Psoas muscle (tissue), 8 donors: ENCODE data around the gene TCF25. TPM values are rescaled to one million over a fixed set of nuclear protein-coding genes. Genes with fewer than 3 reads are reported as not detected.

Source experiments
- ATAC-seq, 4 donors: fragments of 200-7000 bp; cut with Tn5 transposase; one replicate each; pipeline ENCODE4 v1.9.1; 2020; ENCODE audit warnings: moderate library complexity in 3 of 4, mild to moderate bottlenecking in 2 of 4
- DNase-seq, 2 donors: peaks; one replicate each; pipeline ENCODE4 v3.0.0-alpha.2; 2020
- H3K27ac ChIP-seq: fragments of 200-600 bp; one replicate; pipeline ENCODE4 v1.8.0; 2022
- H3K27me3 ChIP-seq, 3 donors: fragments of 200-600 bp in 1 of 3; one replicate each; pipeline versions ENCODE4 v1.6.1 to v1.8.0; 2013 to 2022; ENCODE audit warnings: low read length in 2 of 3, mild to moderate bottlenecking in 2 of 3, moderate library complexity in 1 of 3; ENCODE audit not compliant: insufficient read depth in 3 of 3
- H3K36me3 ChIP-seq, 2 donors: fragments of 200-600 bp in 1 of 2; one replicate each; pipeline versions ENCODE4 v1.6.1 to v1.8.0; 2013 to 2022; ENCODE audit warnings: low read depth in 1 of 2, mild to moderate bottlenecking in 1 of 2, moderate library complexity in 1 of 2; ENCODE audit not compliant: insufficient read depth in 1 of 2
- H3K4me1 ChIP-seq: fragments of 200-600 bp; one replicate; pipeline ENCODE4 v1.8.0; 2022
- H3K4me3 ChIP-seq: fragments of 200-600 bp; one replicate; pipeline ENCODE4 v1.8.0; 2022; ENCODE audit warnings: mild to moderate bottlenecking
- H3K9me3 ChIP-seq: fragments of 200-600 bp; one replicate; pipeline ENCODE4 v1.8.0; 2022
- WGBS, 3 donors: extraction: QIAGEN DNeasy Blood & Tissue Kit; methylation state at CpG; one replicate each; pipeline versions ENCODE4 v1.1.6 to v1.1.7; 2013; 5-methylcytosine and 5-hydroxymethylcytosine counted together
- intact Hi-C, 2 donors: fragments of 100-400 bp; cut with DNase I; formaldehyde crosslinking; loops; one replicate each; pipeline versions ENCODE4 v1.11.0 to v1.14.2; 2022
- polyA plus RNA-seq, 3 donors: library from polyadenylated mRNA; stranded (reverse); fragments of 200-250 nt; gene quantifications; one replicate each; pipeline ENCODE4 v1.2.3, GENCODE V29; 2013
- total RNA-seq, 4 donors: library from RNA; stranded (reverse); fragmentation: NEBNext Ultra II Directional in 2 of 4; extraction: Animal tissue kit (Norgen Biotek cat#: 25700) in 2 of 4; gene quantifications; one replicate each; pipeline versions ENCODE4 v1.2.1 to v1.2.4, GENCODE V29; 2021 to 2023
- TF ChIP-seq, protein P1 (sequence below): fragments of 200-600 bp; IDR thresholded peaks from one replicate; pipeline ENCODE4 v1.8.0; 2022; ENCODE audit warnings: antibody characterized with exemption
- donor health status: healthy with polysubstance abuse.
- donor health status: DM: no; HTN: no; CAD: no; lungs with moderate emphysema.
- donor health status: Bipolar disorder and iron deficiency.
- donor health status: healthy.
- donor health status: DM: yes; HTN: yes; CAD: no.
- donor health status: DM: no; HTN: no; CAD: no.
- donor health status: DM: no; HTN: no; CAD: no.
- donor health status: DM: yes; HTN: yes; CAD: no.

TCF25 gene
- total and polyA plus RNA-seq, 7 donors, result 46.1 to 93.6 (median 57.6) TPM

DNA sequence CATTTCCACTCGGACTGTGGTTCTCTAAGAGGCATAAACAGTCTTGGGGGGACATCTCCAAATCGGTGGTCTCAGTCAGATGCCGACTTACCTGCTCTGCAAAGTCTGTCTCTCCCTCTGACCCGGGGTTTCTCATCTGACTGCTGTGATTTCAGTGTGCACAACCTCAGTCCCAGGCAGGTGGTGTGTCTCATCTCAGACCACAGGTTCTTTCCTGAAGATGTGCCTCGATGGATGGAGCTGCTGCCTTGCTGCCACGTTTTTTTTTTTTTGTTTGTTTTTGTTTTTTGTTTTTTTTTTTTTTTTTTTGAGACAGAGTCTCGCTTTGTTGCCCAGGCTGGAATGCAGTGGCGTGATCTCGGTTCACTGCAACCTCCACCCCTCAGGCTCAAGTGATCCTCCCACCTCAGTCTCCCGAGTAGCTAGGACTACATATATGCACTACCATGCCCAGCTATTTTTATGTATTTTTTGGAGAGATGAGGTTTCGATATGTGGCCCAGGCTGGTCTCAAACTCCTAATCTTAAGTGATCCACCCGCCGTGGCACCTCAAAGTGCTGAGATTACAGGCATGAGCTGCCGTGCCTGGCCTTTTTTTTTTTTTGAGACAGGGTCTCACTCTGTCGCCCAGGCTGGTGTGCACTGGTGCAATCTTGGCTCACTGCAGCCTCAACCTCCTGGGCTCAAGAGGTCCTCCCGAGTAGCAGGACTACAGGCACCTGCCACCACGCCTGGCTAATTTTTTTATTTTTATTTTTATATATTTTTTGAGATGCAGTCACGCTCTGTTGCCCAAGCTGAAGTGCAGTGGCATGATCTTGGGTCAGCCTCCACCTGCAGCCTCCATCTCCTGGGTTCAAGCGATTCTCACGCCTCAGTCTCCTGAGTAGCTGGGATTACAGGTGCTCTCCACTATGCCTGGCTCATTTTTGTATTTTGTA is 29.7 kb upstream of the TCF25 start:
- no peak overlapping the region for H3K4me3 ChIP-seq
- no peaks in the 10 kb centered on the region for H3K9me3 ChIP-seq
- no peaks in the 10 kb centered on the region for H3K36me3 ChIP-seq
- intact Hi-C loops, result no loop called here
- H3K27ac ChIP-seq, result no peak overlapping the region
- 70 to 82% (median 75%) methylated on average over 15 to 19 of the region's 20 CpGs for WGBS, 3 donors
- TF ChIP-seq, protein P1, sequence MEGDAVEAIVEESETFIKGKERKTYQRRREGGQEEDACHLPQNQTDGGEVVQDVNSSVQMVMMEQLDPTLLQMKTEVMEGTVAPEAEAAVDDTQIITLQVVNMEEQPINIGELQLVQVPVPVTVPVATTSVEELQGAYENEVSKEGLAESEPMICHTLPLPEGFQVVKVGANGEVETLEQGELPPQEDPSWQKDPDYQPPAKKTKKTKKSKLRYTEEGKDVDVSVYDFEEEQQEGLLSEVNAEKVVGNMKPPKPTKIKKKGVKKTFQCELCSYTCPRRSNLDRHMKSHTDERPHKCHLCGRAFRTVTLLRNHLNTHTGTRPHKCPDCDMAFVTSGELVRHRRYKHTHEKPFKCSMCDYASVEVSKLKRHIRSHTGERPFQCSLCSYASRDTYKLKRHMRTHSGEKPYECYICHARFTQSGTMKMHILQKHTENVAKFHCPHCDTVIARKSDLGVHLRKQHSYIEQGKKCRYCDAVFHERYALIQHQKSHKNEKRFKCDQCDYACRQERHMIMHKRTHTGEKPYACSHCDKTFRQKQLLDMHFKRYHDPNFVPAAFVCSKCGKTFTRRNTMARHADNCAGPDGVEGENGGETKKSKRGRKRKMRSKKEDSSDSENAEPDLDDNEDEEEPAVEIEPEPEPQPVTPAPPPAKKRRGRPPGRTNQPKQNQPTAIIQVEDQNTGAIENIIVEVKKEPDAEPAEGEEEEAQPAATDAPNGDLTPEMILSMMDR, result no peak
- H3K4me1 ChIP-seq, result no peaks in the 10 kb centered on the region
- no peak for ATAC-seq
- no peak for DNase-seq
- peaks cover 0 to 13% (median 2%) of the 10 kb centered on the region in 3 donors for H3K27me3 ChIP-seq

DNA sequence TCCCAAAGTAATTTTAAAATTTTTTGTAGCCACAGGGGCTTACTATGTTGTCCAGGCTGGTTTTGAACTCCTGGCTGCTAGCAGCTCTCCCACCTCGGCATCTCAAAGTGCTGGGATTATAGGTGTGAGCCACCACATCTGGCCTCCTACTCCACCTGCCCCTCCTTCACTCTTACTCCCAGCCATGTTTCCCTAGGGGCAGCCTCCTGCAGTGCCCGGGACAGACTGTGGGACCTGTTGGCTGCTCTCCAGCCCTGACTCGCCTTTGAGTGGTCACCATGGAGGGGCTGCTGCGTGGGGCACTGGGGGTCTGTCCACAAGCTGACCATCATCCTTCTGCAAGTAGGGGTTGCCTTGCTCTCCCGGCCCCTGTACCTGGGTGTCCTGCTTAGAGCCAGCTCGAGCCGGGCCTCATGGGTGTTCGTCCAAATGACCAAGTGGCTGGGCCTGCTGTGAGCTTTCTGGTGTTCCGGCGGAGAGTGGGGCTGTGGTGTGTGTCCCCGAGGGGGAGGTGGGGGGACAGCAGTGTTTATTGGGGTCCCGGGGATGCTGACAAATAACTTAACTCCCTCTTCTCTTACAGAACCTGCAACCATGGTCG is 28.6 kb upstream of the TCF25 start:
- ATAC-seq (no peak), DNase-seq (no peak)
- TF ChIP-seq, protein P1, result no peak
- H3K27me3 ChIP-seq, result peaks cover 0 to 13% (median 2%) of the 10 kb centered on the region in 3 donors
- no peak overlapping the region for H3K4me3 ChIP-seq
- WGBS, 3 donors, result 68 to 74% (median 72%) methylated on average over 13 of the region's 13 CpGs
- no peak overlapping the region for H3K27ac ChIP-seq
- H3K9me3 ChIP-seq, result no peaks in the 10 kb centered on the region
- no peaks in the 10 kb centered on the region for H3K36me3 ChIP-seq
- intact Hi-C loops, result no loop called here
- no peaks in the 10 kb centered on the region for H3K4me1 ChIP-seq

DNA sequence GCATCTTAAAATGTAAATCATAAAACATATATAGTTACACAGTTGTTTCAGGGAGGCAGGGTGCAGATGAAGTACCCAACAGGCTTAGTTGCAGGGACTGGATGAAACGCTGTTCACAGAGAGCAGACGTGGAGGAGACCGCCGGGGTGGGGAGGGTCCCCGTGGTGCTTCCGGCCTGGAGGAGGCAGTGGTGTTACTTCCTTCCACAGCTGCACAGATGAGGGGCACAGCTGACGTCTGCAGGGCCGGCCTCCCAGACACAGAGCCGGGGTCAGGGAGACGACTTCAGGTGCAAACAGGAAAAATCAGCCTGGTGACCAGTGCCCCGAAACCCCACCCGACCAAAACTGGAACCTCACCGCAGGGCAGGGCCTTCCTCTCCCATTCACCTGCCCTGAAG is 28.0 kb upstream of the TCF25 start:
- Histone ChIP-seq H3K36me3 (no peaks in the 10 kb centered on the region), H3K27me3 (peaks cover 0 to 13% (median 2%) of the 10 kb centered on the region in 3 donors), H3K4me1 (no peaks in the 10 kb centered on the region), H3K4me3 (no peak overlapping the region), H3K27ac (no peak overlapping the region), H3K9me3 (no peaks in the 10 kb centered on the region)
- intact Hi-C loops, result no loop called here
- 38 to 43% (median 42%) methylated on average over 13 of the region's 13 CpGs for WGBS, 3 donors
- TF ChIP-seq, protein P1, result no peak
- no peak for ATAC-seq
- no peak for DNase-seq

DNA sequence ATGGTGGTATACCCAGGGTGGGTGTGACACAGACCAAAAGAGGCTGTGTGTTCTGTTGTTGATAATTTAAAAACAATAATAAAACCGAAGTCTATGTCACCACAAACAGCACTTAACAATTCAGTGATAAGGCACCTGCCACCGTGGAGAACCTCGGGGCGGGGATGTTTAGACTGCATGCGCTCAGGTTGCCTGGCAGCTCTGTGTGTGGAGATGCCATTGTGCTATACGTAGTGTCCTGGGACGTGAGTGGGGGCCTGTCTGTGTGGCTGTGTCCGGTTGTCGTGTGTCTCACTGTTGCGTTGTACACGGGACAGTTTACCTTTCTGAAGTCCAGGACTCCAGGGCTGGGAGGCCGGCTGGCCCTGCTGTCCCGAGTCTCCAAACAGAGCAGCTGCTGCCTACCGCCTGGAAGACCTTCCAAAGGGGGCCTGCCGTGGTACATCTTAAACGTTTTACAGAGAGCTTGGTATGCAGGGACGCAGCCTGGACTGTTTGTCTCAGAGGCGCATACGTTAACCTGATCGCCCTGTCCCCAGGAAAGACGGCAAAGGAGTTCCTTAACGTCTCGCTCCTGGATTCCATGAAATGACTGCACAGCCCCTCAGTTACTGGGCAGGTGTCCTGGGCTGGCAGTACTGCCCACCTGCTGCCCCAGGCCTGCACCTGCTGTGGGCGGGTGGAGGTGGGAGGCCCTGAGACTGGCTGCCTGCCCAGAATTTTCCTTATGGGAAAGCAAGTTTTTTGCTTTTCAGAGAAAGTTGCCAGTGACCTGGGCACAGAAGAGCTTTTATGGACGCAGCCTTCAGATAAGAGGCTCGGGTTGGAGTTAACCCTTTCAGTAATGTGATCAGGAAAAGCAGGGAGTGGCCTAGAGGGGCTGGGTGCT is 26.1 kb upstream of the TCF25 start:
- intact Hi-C loops, result no loop called here
- DNase-seq, result no peak
- Histone ChIP-seq H3K27me3 (peaks cover 0 to 13% (median 2%) of the 10 kb centered on the region in 3 donors), H3K4me1 (no peaks in the 10 kb centered on the region), H3K27ac (no peak overlapping the region), H3K4me3 (no peak overlapping the region), H3K9me3 (no peaks in the 10 kb centered on the region), H3K36me3 (no peaks in the 10 kb centered on the region)
- WGBS, 3 donors, result 50 to 59% (median 51%) methylated on average over 26 of the region's 26 CpGs
- no peak for ATAC-seq
- TF ChIP-seq, protein P1, result no peak
